K562 (cell line): ENCODE data around the gene DNAJC11. TPM values are rescaled to one million over a fixed set of nuclear protein-coding genes. Genes with fewer than 3 reads are reported as not detected.

Experiments
- HMGN3 ChIP-seq: IDR thresholded peaks from 2 replicates; pipeline ENCODE4 v1.6.1; 2011; ENCODE audit warnings: borderline replicate concordance, low read depth, mild to moderate bottlenecking, mixed read lengths, low read length; ENCODE audit not compliant: insufficient read length; ENCODE audit errors: extremely low read depth
- HNRNPLL ChIP-seq: fragments of 200-400 bp; formaldehyde crosslinking; IDR thresholded peaks from 2 replicates; pipeline ENCODE4 v1.6.1; 2017; ENCODE audit warnings: low read length, low read depth, mild to moderate bottlenecking; ENCODE audit not compliant: poor library complexity, severe bottlenecking
- ILK ChIP-seq: fragments of 450-650 bp; IDR thresholded peaks from 2 replicates; pipeline ENCODE4 v1.6.1; 2016; ENCODE audit warnings: missing genetic modification characterization, low read depth, mild to moderate bottlenecking, missing compliant biosample characterization, moderate library complexity, borderline replicate concordance
- KDM1A ChIP-seq, 2 experiments: fragments of 450-650 bp; IDR thresholded peaks; 2 replicates each; pipeline ENCODE4 v1.6.1; 2016; ENCODE audit warnings: mild to moderate bottlenecking in 2 of 2
- MAFK ChIP-seq: IDR thresholded peaks from 2 replicates; pipeline ENCODE4 v1.6.1; 2011; ENCODE audit warnings: low read length, improper control_type of control experiment
- MCM5 ChIP-seq: fragments of 450-650 bp; IDR thresholded peaks from 2 replicates; pipeline ENCODE4 v1.6.1; 2016; ENCODE audit warnings: low read depth
- NEUROD1 ChIP-seq: fragments of 150-350 bp; IDR thresholded peaks from 2 replicates; pipeline ENCODE4 v1.6.1; 2014; ENCODE audit warnings: borderline replicate concordance, low read length, low read depth; ENCODE audit not compliant: partially characterized antibody
- POLR2B ChIP-seq: fragments of 450-650 bp; IDR thresholded peaks from 2 replicates; pipeline ENCODE4 v1.6.1; 2018; ENCODE audit warnings: low read depth; ENCODE audit not compliant: partially characterized antibody
- POLR3A ChIP-seq: IDR thresholded peaks from 2 replicates; pipeline ENCODE4 v1.6.1; 2011; ENCODE audit warnings: borderline replicate concordance, mild to moderate bottlenecking, moderate library complexity; ENCODE audit not compliant: insufficient read length, insufficient read depth; ENCODE audit errors: extremely low read depth
- RBM39 ChIP-seq: fragments of 200-400 bp; formaldehyde crosslinking; optimal IDR thresholded peaks from 2 replicates; pipeline ENCODE3; 2018; ENCODE audit warnings: low read depth, low read length
- SUPT5H ChIP-seq: fragments of 450-650 bp; IDR thresholded peaks from 2 replicates; pipeline ENCODE4 v1.6.1; 2016
- ZNF175 ChIP-seq: fragments of 200-800 bp; sonication (Bioruptor generic); IDR thresholded peaks from 2 replicates; pipeline ENCODE4 v1.6.1; 2016; ENCODE audit warnings: low read depth, mild to moderate bottlenecking, missing genetic modification characterization, missing compliant biosample characterization
- ZNF311 ChIP-seq: fragments of 250-450 bp; sonication (Bioruptor Pico); IDR thresholded peaks from 2 replicates; pipeline ENCODE4 v1.4.0; 2020; ENCODE audit warnings: mild to moderate bottlenecking, moderate library complexity
- ZNF445 ChIP-seq: fragments of 250-450 bp; sonication (Bioruptor Pico); IDR thresholded peaks from 2 replicates; pipeline ENCODE4 v1.4.0; 2020; ENCODE audit warnings: low read depth, mild to moderate bottlenecking, moderate library complexity
- ZNF79 ChIP-seq: fragments of 250-450 bp; sonication (Bioruptor Pico); IDR thresholded peaks from 2 replicates; pipeline ENCODE4 v1.4.0; 2020; ENCODE audit warnings: low read depth, mild to moderate bottlenecking, moderate library complexity
- polyA plus RNA-seq, 8 experiments: library from polyadenylated mRNA; depleted of rRNA in 4 of 8; stranded (reverse) in 5 of 8; unstranded in 3 of 8; fragments of >200 nt; fragmentation: Nextera tagmentation in 2 of 8; fragmentation: Illumina TruSeq in 1 of 8; extraction: Ambion mirVana in 2 of 8; extraction: Trizol in 1 of 8; gene quantifications; 2 replicates each; pipeline versions ENCODE4 v1.2.1 to v1.2.3, GENCODE V29; 2011 to 2014; ENCODE audit warnings: inconsistent platforms in 1 of 8, missing spikeins in 1 of 8
- total RNA-seq, 7 experiments: library from RNA; depleted of rRNA in 6 of 7; stranded (reverse); fragments of >200 nt in 6 of 7; fragmentation: Illumina TruSeq in 2 of 7; extraction: Trizol in 2 of 7; gene quantifications; 2 replicates each; pipeline versions ENCODE4 v1.2.1 to v1.2.3, GENCODE V29; 2011 to 2021; ENCODE audit warnings: low replicate concordance in 1 of 7
- TF ChIP-seq, protein P1 (sequence below): sonication (generic); formaldehyde crosslinking; IDR thresholded peaks from 2 replicates; pipeline ENCODE4 v1.4.0; 2020; ENCODE audit warnings: mild to moderate bottlenecking, missing genetic modification reagents

The DNAJC11 gene
- total and polyA plus RNA-seq, 9 of the 15 experiments (the other 6 are each of a cell fraction or from before 2014, with no cell fraction given): 14.1 to 123 (median 76.6) TPM

DNA sequence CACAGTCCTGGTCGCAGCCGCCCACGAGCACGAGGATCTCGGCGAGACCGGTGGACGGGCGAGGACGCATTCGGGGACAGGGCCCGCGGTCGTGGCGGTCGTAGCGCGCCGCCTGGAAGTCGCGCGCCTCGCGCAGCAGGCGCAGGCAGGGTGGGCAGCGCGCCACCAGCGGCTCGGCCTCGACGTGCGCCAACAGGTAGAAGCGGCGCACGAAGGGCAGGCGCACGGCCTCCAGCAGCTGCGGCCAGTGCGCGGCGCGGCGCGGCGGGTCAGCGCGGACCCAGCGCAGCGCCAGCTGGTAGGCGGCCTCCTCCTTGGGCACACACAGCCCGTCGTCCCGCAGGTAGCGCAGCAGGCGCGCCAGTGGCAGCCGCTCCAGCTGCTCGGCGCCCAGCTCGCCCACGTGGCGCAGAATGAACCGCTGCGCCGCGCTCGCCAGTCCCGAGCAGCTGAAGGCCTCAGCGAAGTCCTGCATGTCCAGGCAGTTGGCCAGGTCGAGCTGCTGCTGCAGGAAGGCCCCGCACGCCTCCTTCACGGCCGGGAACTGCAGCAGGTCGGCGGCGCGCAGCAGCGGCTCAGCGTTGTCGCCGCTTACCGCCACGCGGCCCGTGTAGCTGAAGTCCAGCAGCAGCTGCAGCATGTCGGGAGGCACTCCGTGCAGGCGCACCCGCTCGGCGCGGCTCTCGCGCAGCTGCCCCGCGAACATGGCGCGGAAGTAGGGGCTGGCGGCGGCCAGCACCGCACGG, 99.5 kb downstream of the DNAJC11 start (continued):
- TF ChIP-seq NEUROD1: no peak
- TF ChIP-seq ZNF311 (CRISPR knock-in tag): no peak
- TF ChIP-seq ZNF175 (CRISPR knock-in tag): no peak
- TF ChIP-seq ZNF445 (CRISPR knock-in tag): no peak
- no peak for TF ChIP-seq MCM5
- no peak for TF ChIP-seq RBM39
- TF ChIP-seq POLR2B: no peak
- no peak for TF ChIP-seq MAFK
- TF ChIP-seq, protein P1, sequence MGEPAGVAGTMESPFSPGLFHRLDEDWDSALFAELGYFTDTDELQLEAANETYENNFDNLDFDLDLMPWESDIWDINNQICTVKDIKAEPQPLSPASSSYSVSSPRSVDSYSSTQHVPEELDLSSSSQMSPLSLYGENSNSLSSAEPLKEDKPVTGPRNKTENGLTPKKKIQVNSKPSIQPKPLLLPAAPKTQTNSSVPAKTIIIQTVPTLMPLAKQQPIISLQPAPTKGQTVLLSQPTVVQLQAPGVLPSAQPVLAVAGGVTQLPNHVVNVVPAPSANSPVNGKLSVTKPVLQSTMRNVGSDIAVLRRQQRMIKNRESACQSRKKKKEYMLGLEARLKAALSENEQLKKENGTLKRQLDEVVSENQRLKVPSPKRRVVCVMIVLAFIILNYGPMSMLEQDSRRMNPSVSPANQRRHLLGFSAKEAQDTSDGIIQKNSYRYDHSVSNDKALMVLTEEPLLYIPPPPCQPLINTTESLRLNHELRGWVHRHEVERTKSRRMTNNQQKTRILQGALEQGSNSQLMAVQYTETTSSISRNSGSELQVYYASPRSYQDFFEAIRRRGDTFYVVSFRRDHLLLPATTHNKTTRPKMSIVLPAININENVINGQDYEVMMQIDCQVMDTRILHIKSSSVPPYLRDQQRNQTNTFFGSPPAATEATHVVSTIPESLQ (CRISPR knock-in tag): no peak; the same call in 1 of the 2 replicates
- TF ChIP-seq ZNF79 (CRISPR knock-in tag): no peak
- no peak for TF ChIP-seq ILK (tag)
- TF ChIP-seq HMGN3: peak; percentile 20
- TF ChIP-seq KDM1A (IDR thresholded peaks at IDR 0.05): no peak
- no peak for TF ChIP-seq POLR3A
- TF ChIP-seq HNRNPLL: peak; percentile 97
- no peak; the same call in 1 of the 2 replicates for TF ChIP-seq SUPT5H
